ENCODE results near the gene PTBP3. TPM values are rescaled to one million over a fixed set of nuclear protein-coding genes. Genes with fewer than 3 reads are reported as not detected.
A peak's percentile ranks its signal among the peaks of the same experiment; 100 is the strongest.
"Not testable (repeated sequence)": the region's sequence is repeated elsewhere in the genome, so short reads cannot be mapped to it uniquely, and the experiment has no call there.

PTBP3 gene
- total RNA-seq, 1 donor from 2014 or later = 21.3 TPM

DNA sequence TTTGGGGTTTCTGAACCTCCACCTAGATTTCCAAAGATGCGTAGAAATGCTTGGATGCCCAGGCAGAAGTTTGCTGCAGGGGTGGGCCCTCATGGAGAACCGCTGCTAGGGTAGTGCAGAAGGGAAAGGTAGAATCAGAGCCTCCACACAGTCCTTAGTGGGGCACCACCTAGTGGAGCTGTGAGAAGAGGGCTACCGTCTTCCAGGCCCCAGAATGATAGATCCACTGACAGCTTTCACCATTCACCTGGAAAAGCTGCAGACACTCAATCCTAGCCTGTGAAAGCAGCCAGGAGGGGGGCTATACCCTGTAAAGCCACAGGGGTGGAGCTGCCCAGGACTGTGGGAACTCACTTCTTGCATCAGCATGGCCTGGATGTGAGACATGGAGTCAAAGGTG is 33.2 kb upstream of the PTBP3 start:
- intact Hi-C loops (cut with DNase I) = loop anchor here (10.0 kb wide), 1 partner anchor 612 kb away; no protein-coding TSS in a partner anchor
- Histone ChIP-seq H3K27ac (no peak overlapping the region), H3K36me3 (no peaks in the 10 kb centered on the region), H3K4me3 (no peak overlapping the region), H3K9me3 (peaks cover 0 to 9% of the 10 kb centered on the region in 2 donors), H3K27me3 (no peaks in the 10 kb centered on the region), H3K4me1 (no peaks in the 10 kb centered on the region)
- no peak for DNase-seq (ENCODE audit: low spot score in 2 of 2)
- no peak for TF ChIP-seq CTCF (IDR thresholded peaks at IDR 0.05)

DNA sequence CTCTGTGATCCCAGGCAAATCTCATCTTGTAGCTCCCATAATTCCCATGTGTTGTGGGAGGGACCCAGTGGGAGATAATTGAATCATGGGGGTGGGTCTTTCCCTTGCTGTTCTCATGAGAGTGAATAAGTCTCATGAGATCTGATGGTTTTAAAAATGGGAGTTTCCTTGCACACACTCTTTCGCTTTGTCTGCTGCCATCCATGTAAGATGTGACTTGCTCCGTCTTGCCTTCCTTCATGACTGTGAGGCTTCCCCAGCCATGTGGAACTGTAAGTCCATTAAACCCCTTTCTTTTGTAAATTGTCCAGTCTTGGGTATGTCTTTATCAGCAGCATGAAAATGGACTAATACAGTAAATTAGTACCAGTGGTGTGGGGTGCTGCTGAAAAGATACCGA is 31.8 kb upstream of the PTBP3 start:
- H3K4me1 ChIP-seq; H3K27ac ChIP-seq; DNase-seq (ENCODE audit: low spot score in 2 of 2); H3K36me3 ChIP-seq; H3K27me3 ChIP-seq; H3K9me3 ChIP-seq; H3K4me3 ChIP-seq: not testable (repeated sequence)
- intact Hi-C loops (cut with DNase I) = loop anchor here (10.0 kb wide), 1 partner anchor 610 kb away; no protein-coding TSS in a partner anchor

GRCh38 chr9:112364761-112365160 is 31.3 kb upstream of the PTBP3 start:
- intact Hi-C loops (cut with DNase I) = loop anchor here (10.0 kb wide), 1 partner anchor 610 kb away; no protein-coding TSS in a partner anchor
- DNase-seq (ENCODE audit: low spot score in 2 of 2) = no peak
- TF ChIP-seq CTCF (IDR thresholded peaks at IDR 0.05) = no peak

DNA sequence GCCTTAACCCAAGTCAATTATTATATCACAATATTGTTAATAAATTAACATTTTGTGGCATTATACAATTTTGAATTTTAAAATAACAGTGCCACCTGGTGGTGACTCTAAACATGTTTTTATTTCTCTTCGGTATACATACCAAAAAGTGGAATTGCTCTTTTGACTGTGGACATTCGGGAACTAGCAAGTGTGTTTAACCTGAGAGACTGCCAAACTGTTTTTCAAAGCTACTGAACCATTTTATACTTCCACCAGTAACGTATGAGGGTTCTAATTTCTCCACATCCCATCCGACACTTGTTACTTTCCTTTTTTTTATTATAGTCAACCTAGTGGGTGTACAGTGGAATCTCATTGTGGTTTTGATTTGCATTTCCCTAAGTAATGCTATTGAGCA is 28.2 kb upstream of the PTBP3 start:
- H3K4me3 ChIP-seq = no peak overlapping the region
- H3K4me1 ChIP-seq = peaks cover 3 to 4% of the 10 kb centered on the region in 2 donors
- intact Hi-C loops (cut with DNase I) = loop anchor here (1.0 to 10.0 kb wide), 2 partner anchors 264 to 607 kb away; no protein-coding TSS in a partner anchor
- H3K27me3 ChIP-seq = no peaks in the 10 kb centered on the region
- H3K36me3 ChIP-seq = no peaks in the 10 kb centered on the region
- no peaks in the 10 kb centered on the region for H3K9me3 ChIP-seq
- DNase-seq (ENCODE audit: low spot score in 2 of 2) = no peak
- no peak overlapping the region for H3K27ac ChIP-seq
- peak; percentile 50 to 61 (median 54) for TF ChIP-seq CTCF (IDR thresholded peaks at IDR 0.05)

More at GRCh38 chr9:112364761-112365160, 31.3 kb upstream of the PTBP3 start:
- Histone ChIP-seq H3K27ac (no peak overlapping the region), H3K9me3 (peaks cover 0 to 9% of the 10 kb centered on the region in 2 donors), H3K4me3 (no peak overlapping the region), H3K27me3 (no peaks in the 10 kb centered on the region), H3K4me1 (peaks cover 3 to 4% of the 10 kb centered on the region in 2 donors), H3K36me3 (no peaks in the 10 kb centered on the region)

DNA sequence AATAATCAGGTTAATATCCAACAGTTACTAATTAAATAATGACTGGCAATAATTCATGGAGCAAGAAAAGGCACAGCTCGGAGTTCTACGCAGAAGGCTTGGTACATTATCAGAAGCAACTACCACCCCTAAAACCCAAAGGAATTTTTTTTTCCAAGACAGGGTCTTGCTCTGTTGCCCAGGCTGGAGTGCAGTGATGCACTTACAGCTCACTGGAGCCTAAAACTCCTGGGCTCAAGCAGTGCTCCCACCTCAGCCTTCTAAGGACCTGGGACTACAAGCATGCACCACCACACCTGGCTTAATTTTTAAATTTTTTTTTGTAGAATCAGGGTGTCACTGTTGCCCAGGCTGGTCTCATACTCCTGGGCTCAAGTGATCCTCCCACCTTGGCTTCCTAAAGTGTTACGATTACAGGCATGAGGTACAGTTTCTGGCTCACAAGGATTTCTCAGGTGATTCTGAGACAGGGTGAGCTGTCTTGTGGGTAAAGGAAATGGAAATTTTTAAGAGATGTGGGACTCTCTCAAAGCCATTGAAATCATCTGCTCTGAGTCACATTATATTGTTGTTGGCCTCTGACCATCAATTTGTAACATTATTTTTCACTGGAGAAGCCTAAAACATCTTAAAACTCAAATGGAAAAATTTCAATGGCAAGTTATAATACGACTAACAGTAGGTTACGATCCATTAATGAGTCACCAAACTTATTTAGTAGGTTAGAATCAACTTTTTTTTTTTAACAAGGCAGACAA is 26.8 kb upstream of the PTBP3 start:
- Histone ChIP-seq H3K36me3 (no peaks in the 10 kb centered on the region), H3K4me1 (peaks cover 3 to 4% of the 10 kb centered on the region in 2 donors), H3K27me3 (no peaks in the 10 kb centered on the region), H3K9me3 (no peaks in the 10 kb centered on the region), H3K4me3 (no peak overlapping the region), H3K27ac (no peak overlapping the region)
- intact Hi-C loops (cut with DNase I) = loop anchor here (10.0 kb wide), 1 partner anchor 605 kb away; no protein-coding TSS in a partner anchor
- TF ChIP-seq CTCF (IDR thresholded peaks at IDR 0.05) = no peak
- DNase-seq (ENCODE audit: low spot score in 2 of 2) = no peak

DNA sequence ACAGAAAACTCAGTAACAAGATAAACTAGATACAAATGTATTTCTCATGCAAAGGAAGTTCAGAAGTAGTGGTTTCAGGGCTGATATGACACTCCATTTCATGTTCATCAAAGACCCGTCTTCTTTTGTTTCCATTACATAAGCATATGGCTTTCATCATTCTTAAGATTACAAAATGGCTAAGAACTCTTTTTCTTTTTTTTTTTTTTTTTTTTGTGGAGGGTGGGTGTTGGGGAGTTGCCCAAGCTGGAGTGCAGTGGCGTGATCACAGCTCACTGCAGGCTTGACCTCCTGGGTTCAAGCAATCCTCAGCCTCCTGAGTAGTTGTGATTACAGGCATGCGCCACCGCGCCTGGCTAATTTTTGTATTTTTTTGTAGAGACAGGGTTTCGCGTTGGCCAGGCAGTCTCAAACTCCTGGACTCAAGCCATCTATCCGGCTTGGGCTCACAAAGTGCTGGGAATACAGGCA is 22.0 kb upstream of the PTBP3 start:
- DNase-seq (ENCODE audit: low spot score in 2 of 2) = no peak
- H3K27me3 ChIP-seq = no peaks in the 10 kb centered on the region
- TF ChIP-seq CTCF (IDR thresholded peaks at IDR 0.05) = no peak

More for the DNA sequence above, 22.0 kb upstream of the PTBP3 start:
- no peak overlapping the region for H3K4me3 ChIP-seq
- no peak overlapping the region for H3K27ac ChIP-seq
- no peaks in the 10 kb centered on the region for H3K9me3 ChIP-seq
- H3K36me3 ChIP-seq = no peaks in the 10 kb centered on the region
- H3K4me1 ChIP-seq = peaks cover 0 to 4% of the 10 kb centered on the region in 2 donors
- intact Hi-C loops (cut with DNase I) = no loop called here
